Left cardiac atrium (tissue), 4 donors: Measurements from ENCODE around the gene KCNH5. TPM values are rescaled to one million over a fixed set of nuclear protein-coding genes. Genes with fewer than 3 reads are reported as not detected.

ENCODE experiments used
- ATAC-seq, 2 donors: fragments of 200-7000 bp; cut with Tn5 transposase; one replicate each; pipeline ENCODE4 v1.9.1; 2020; ENCODE audit warnings: mild to moderate bottlenecking in 2 of 2, moderate library complexity in 2 of 2
- DNase-seq: peaks from one replicate; pipeline ENCODE4 v3.0.0-alpha.2; 2020
- intact Hi-C, 2 donors: fragments of 100-400 bp; cut with DNase I; formaldehyde crosslinking; loops; one replicate each; pipeline versions ENCODE4 v1.14.1 to v1.15.1; 2022 to 2023
- total RNA-seq, 2 donors: library from RNA; stranded (reverse); fragmentation: NEBNext Ultra II Directional; extraction: Animal tissue kit (Norgen Biotek cat#: 25700); gene quantifications; one replicate each; pipeline ENCODE4 v1.2.1, GENCODE V29; 2021
- donor health status: DM: no; HTN: yes; CAD: no.
- donor health status: DM: no; HTN: yes; CAD: no; lungs with severe emphysema.
- donor health status: DM: yes; HTN: yes; CAD: no.
- donor health status: Dilated cardiomyopathy.

The KCNH5 gene
- total RNA-seq, 2 donors from 2014 or later: 0.08 to 0.29 TPM

DNA sequence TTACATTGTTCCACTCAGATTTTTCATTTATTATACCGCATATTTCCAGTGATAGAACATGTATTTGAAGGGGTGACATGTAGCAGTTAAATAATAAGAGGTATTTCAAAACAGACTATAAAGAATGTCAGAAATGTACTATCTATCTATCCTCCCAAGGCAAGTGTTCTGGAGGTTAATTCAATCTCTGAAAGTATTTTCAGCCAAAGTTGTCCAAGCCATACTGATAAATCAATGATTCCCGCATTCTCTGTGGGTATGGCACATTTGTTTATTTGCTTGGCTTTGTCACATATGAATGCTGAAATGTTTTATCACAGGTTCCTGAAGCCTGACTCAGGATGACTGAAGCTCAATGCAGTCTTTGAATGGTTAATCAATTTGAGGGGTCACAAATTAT lies 35.8 kb downstream of the KCNH5 start:
- DNase-seq (no peak), ATAC-seq (no peak)
- intact Hi-C loops: no loop called here

- no peak for ATAC-seq
- no peak for DNase-seq
- intact Hi-C loops: no loop called here
Measured at GRCh38 chr14:63006531-63006930, 38.7 kb downstream of the KCNH5 start.

- intact Hi-C loops: no loop called here
- DNase-seq: no peak
- ATAC-seq: no peak
Measured at GRCh38 chr14:62994096-62994495, 51.2 kb downstream of the KCNH5 start.

GRCh38 chr14:62988967-62989366 lies 56.3 kb downstream of the KCNH5 start:
- ATAC-seq: no peak
- intact Hi-C loops: no loop called here
- DNase-seq: no peak

DNA sequence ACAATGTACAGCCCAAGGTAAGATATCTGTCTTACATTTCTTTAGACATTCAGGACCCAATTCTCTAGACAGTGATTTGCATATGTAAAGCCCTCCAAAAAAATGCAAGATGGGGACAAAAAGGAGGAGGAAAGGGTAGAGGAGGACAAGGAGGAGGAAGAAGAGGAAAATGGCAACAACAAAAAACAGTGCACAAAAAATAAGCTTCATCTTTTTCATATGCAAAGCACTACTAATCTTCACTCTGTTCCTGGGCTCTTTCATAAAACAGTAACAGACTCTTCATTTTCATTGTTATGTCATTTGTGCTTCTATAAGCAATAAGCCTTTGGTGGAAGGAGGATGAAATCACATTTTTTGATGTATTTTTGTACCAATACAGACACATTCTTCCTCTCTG lies 61.4 kb downstream of the KCNH5 start:
- intact Hi-C loops: no loop called here
- no peak for ATAC-seq

DNA sequence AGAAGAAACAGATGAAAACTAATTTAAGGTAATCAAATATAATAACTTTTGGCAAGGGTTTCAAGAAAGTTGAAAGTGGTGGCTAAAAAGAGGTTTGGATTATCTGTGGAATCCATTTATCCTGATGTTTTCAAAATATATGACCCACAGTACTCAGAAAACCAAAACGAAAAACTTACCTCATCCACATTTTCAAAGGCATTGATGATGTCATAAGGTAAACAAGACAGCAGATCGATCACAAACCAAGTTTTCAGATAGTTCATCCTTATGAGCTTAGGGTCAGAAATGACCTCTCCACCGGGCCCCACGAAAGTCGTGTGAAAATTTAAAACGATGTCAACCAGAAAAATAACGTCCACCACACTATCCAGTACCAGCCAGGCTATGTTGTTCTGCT lies 64.6 kb downstream of the KCNH5 start:
- intact Hi-C loops: no loop called here
- DNase-seq (no peak), ATAC-seq (no peak)

More for the DNA sequence above, 61.4 kb downstream of the KCNH5 start:
- DNase-seq: no peak

DNA sequence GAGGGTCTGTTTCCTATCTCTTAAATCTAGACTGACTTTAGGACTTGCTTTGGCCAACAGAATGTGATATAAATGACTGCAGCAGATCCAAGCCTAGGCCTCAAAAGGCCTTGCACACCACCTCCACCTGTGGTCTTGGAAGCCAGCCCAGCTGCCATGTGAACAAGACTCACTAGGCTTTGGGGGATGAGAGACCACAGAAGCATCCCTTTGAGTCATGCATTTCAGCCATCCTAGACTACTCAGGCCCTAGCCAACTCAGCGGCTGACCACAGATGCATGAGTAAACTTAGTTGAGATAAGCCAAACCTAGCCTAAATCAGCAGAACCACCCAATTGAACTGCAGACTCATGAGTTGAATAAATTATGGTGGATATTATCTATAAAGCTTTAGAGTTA lies 87.7 kb downstream of the KCNH5 start:
- intact Hi-C loops: no loop called here
- DNase-seq (no peak), ATAC-seq (no peak)

- intact Hi-C loops: no loop called here
- ATAC-seq (no peak), DNase-seq (no peak)
Measured at GRCh38 chr14:62956413-62956812, 88.8 kb downstream of the KCNH5 start.

DNA sequence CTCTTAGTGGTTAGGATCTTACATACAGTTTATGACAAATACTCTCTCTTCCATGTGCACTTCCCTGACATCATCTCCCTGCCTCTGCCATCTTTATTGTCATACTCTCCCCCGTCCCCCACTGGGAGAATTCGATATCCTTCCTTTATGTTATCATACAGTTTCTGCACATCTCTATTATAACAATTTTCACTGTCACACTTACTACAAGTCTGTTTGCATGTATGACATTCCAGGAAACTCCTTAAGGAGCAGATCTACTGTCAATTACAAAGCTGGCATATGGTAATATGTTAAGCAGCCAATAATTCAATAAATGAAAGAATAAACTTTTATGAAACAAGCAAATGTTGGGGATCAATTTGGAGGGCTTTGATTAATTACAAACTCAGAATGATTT lies 91.1 kb downstream of the KCNH5 start:
- ATAC-seq (no peak), DNase-seq (no peak)
- intact Hi-C loops: no loop called here

GRCh38 chr14:62952226-62952625 lies 93.0 kb downstream of the KCNH5 start:
- DNase-seq: no peak
- intact Hi-C loops: no loop called here
- ATAC-seq: no peak

- intact Hi-C loops: no loop called here
- ATAC-seq: no peak
- no peak for DNase-seq
Measured at GRCh38 chr14:62947301-62947700, 98.0 kb downstream of the KCNH5 start.

GRCh38 chr14:62946221-62946620 lies 99.0 kb downstream of the KCNH5 start:
- intact Hi-C loops: no loop called here
- DNase-seq: no peak
- ATAC-seq: no peak

DNA sequence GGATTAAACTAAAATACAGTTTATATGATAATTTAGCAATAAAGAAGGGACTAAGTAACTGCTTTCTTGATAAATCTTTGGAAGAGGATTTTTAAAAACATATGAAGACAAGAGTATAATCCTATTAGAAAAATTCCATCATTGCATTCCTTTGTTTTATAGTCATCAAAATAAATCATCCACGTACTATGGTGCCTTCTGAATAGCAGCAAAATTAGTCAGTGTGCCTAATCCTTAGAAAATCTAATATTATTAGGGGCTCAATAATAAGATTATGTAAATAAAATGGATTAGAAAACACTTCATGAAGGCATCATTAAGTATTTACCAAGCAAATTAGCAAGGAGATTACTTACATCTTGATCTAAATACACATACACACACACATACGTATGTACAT lies 102.1 kb downstream of the KCNH5 start:
- DNase-seq: no peak
- intact Hi-C loops: no loop called here
- no peak for ATAC-seq

GRCh38 chr14:62939970-62940369 lies 105.3 kb downstream of the KCNH5 start:
- intact Hi-C loops: no loop called here
- DNase-seq (no peak), ATAC-seq (no peak)

GRCh38 chr14:62938778-62939177 lies 106.5 kb downstream of the KCNH5 start:
- intact Hi-C loops: no loop called here
- ATAC-seq: no peak
- no peak for DNase-seq

DNA sequence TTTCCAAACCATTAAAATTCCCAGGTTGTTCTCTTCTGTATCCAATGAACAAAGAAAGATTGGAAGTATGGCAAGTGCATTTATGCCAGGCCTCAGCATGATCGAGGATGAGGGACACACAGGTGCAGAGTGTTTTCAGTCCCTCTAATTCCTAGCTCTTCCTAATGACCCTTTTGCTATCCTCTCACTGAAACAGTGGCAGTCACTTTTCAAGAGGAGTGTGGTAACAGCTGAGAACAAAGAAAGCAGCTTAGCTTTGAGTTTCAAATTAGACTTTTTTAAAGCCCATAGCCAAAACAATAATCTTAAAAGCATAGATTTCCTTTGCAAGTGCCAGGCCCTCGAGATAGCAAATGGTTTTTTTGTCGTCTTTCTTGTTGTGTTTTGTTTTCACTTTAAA lies 110.8 kb downstream of the KCNH5 start:
- no peak for DNase-seq
- intact Hi-C loops: no loop called here
- no peak for ATAC-seq

DNA sequence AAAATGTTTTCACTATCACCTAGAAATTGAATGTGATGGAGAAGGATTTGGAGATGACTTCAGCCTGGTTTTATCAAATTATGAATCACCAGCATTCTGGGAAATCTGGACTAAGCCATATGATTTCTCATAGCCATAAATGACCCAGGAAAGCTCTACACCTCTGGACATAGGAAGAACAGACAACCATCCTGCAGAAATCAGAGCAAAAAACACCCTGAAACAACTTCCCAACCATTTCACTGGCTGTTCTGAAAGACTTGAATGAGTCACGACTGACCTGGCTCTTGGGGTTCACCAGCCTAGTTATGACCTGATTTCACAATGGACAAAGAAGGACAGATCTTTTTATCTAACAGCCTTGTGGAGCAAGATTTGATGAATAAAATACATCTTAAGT lies 123.8 kb downstream of the KCNH5 start:
- no peak for DNase-seq
- intact Hi-C loops: no loop called here
- ATAC-seq: no peak

- intact Hi-C loops: no loop called here
- no peak for DNase-seq
- no peak for ATAC-seq
Measured at GRCh38 chr14:62916551-62916950, 128.7 kb downstream of the KCNH5 start.

GRCh38 chr14:62914873-62915272 lies 130.4 kb downstream of the KCNH5 start:
- ATAC-seq (no peak), DNase-seq (no peak)
- intact Hi-C loops: no loop called here

DNA sequence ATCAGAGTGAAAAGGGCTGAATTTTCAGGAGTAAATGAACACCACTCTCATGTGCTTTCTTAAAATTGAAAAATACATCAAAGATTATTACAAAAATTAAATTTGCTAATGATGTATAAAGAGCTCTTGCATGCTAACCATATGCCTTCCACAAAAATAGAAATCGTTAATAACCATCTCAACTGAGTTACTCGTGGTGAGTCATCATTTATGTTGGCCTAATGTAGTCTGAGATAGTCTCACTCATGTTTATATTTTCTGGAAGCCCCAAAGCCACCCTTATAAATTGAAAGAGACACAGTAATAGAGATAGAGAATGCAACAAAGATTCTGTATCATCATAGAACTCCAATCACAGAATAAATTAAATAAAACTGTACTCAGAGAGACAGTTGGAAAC lies 131.2 kb downstream of the KCNH5 start:
- ATAC-seq (no peak), DNase-seq (no peak)
- intact Hi-C loops: no loop called here

DNA sequence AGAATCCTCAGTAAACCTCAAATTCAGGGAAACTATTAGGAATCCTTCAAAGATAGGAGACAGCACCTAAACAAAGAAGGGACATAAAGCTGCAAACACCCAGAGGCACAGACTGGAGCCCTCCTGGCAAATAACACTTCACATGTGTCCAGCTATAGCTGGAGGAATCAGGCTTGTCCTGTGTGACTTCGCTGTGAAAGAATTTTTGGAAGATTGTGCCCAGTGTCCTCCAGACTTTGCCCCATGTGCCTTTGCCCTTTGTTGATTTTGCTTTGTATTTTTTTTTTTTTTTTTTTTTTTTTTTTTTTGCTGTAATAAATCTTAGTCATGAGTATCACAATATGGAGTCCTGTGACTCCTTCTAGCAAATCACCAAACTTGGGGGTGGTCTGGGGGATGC lies 136.8 kb downstream of the KCNH5 start:
- DNase-seq (no peak), ATAC-seq (no peak)
- intact Hi-C loops: no loop called here

DNA sequence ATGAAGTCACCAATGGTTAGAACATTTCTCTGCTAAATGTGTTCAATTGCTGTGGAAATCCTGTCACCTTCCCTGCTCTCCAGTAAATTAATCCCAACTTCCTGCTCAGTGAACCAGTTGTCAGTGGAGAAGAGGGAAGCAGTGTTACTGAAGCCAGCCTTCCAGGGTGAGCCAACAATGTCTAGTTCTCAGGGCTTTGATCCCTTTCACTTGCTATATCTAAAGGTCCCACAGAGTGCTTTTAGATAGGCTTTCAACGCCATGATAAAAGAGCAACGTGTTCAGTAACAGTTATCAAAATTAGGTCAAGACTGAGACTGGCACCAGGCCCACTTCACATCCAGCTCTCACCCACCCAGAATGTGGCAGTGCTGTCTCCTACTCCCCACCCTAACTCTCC lies 139.7 kb downstream of the KCNH5 start:
- DNase-seq (no peak), ATAC-seq (no peak)
- intact Hi-C loops: no loop called here
